GM12873 (cell line): ENCODE results near the gene SLC25A6.

Experiments used
- CTCF ChIP-seq: IDR thresholded peaks from 2 replicates; pipeline ENCODE4 v1.5.1; 2012; ENCODE audit warnings: low read depth, mild to moderate bottlenecking, moderate library complexity, low read length, control low read depth; ENCODE audit not compliant: insufficient read depth; ENCODE audit errors: missing control alignments

The SLC25A6 gene

GRCh38 chrX:1397441-1398270, 5.7 kb upstream of the SLC25A6 start:
- no peak for TF ChIP-seq CTCF

GRCh38 chrX:1397001-1397400, 5.1 kb upstream of the SLC25A6 start:
- TF ChIP-seq CTCF, result no peak

- no peak for TF ChIP-seq CTCF
Observed at GRCh38 chrX:1395646-1396216, 3.8 kb upstream of the SLC25A6 start.

- TF ChIP-seq CTCF, result no peak
Observed at GRCh38 chrX:1394731-1395501, 3.0 kb upstream of the SLC25A6 start.

GRCh38 chrX:1393871-1394615, 2.1 kb upstream of the SLC25A6 start:
- TF ChIP-seq CTCF, result no peak

GRCh38 chrX:1392376-1393068, 609 bp upstream of the SLC25A6 start:
- TF ChIP-seq CTCF, result no peak
